ENCODE measurements around the gene ZNF324.

GRCh38 chr19:58474291-58474996, 7.6 kb downstream of the ZNF324 start:
- TF ChIP-seq, protein P1, sequence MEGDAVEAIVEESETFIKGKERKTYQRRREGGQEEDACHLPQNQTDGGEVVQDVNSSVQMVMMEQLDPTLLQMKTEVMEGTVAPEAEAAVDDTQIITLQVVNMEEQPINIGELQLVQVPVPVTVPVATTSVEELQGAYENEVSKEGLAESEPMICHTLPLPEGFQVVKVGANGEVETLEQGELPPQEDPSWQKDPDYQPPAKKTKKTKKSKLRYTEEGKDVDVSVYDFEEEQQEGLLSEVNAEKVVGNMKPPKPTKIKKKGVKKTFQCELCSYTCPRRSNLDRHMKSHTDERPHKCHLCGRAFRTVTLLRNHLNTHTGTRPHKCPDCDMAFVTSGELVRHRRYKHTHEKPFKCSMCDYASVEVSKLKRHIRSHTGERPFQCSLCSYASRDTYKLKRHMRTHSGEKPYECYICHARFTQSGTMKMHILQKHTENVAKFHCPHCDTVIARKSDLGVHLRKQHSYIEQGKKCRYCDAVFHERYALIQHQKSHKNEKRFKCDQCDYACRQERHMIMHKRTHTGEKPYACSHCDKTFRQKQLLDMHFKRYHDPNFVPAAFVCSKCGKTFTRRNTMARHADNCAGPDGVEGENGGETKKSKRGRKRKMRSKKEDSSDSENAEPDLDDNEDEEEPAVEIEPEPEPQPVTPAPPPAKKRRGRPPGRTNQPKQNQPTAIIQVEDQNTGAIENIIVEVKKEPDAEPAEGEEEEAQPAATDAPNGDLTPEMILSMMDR (IDR thresholded peaks at IDR 0.05; ENCODE audit: poor library complexity): no peak
- no peak for TF ChIP-seq EZH2phosphoT487 (IDR thresholded peaks at IDR 0.05; ENCODE audit: low read depth, severe bottlenecking, unreplicated experiment)
